HG02610 (cell line): ENCODE data around the gene TMEM98.
"Not testable (repeated sequence)": the region's sequence is repeated elsewhere in the genome, so short reads cannot be mapped to it uniquely, and the experiment has no call there.

Source experiments
- ATAC-seq: cut with Tn5 transposase; IDR thresholded peaks from one replicate; pipeline ENCODE4 v1.9.1; 2021; ENCODE audit warnings: mild to moderate bottlenecking, moderate library complexity; ENCODE audit not compliant: unreplicated experiment

TMEM98 gene

GRCh38 chr17:32976605-32977004 lies 48.7 kb downstream of the TMEM98 start:
- ATAC-seq, result no peak

GRCh38 chr17:32980230-32980629 lies 52.3 kb downstream of the TMEM98 start:
- ATAC-seq, result no peak

- ATAC-seq, result not testable (repeated sequence)
These were observed 53.7 kb downstream of the TMEM98 start for GRCh38 chr17:32981611-32982010.

- ATAC-seq, result no peak
These were observed 57.2 kb downstream of the TMEM98 start for GRCh38 chr17:32985050-32985756.

GRCh38 chr17:32987453-32987805 lies 59.5 kb downstream of the TMEM98 start:
- not testable (repeated sequence) for ATAC-seq

GRCh38 chr17:32987868-32988267 lies 59.9 kb downstream of the TMEM98 start:
- not testable (repeated sequence) for ATAC-seq

- ATAC-seq, result no peak
These were observed 60.6 kb downstream of the TMEM98 start for GRCh38 chr17:32988481-32989101.

- no peak for ATAC-seq
These were observed 64.5 kb downstream of the TMEM98 start for GRCh38 chr17:32992321-32993033.

- no peak for ATAC-seq
These were observed 66.0 kb downstream of the TMEM98 start for GRCh38 chr17:32993977-32994376.
